ENCODE results near the gene SPINK9.

The SPINK9 gene

GRCh38 chr5:148306446-148306845, 28.9 kb upstream of the SPINK9 start (continued):
- TF ChIP-seq ZNF19 (tag by site-specific recombination; IDR thresholded peaks at IDR 0.05; ENCODE audit: low read depth), result no peak
- no peak for TF ChIP-seq KLF8 (tag by site-specific recombination; IDR thresholded peaks at IDR 0.05)
- TF ChIP-seq PATZ1 (tag by site-specific recombination; IDR thresholded peaks at IDR 0.05), result no peak
- no peak for TF ChIP-seq REST (tag by site-specific recombination; IDR thresholded peaks at IDR 0.05)
- no peak for TF ChIP-seq ZFP69B (tag by site-specific recombination; IDR thresholded peaks at IDR 0.05)
- no peak for TF ChIP-seq OSR2 (tag by site-specific recombination; IDR thresholded peaks at IDR 0.05)

GRCh38 chr5:148309019-148309418, 26.3 kb upstream of the SPINK9 start:
- ChIA-PET CTCF (no interaction called here), POLR2A (no interaction called here)
- no peak overlapping the region for H3K4me3 ChIP-seq (ENCODE audit: low read depth, low read length)
- no peak for TF ChIP-seq ZBTB6 (tag by site-specific recombination; IDR thresholded peaks at IDR 0.05)
- TF ChIP-seq ZXDB (tag by site-specific recombination; IDR thresholded peaks at IDR 0.05), result no peak
- TF ChIP-seq CTCF (tag by site-specific recombination; IDR thresholded peaks at IDR 0.05), result no peak
- no peak for TF ChIP-seq KLF9 (tag by site-specific recombination; IDR thresholded peaks at IDR 0.05; ENCODE audit: low read depth)
- no peak for TF ChIP-seq ZFHX2 (tag by site-specific recombination; conservative IDR thresholded peaks at IDR 0.05)
- TF ChIP-seq SETDB1 (IDR thresholded peaks at IDR 0.05; ENCODE audit: insufficient read length, low read length), result peak; percentile 16
- H3K9me3 ChIP-seq (ENCODE audit: control insufficient read depth, insufficient read depth, low read depth, low read length), result no peaks in the 10 kb centered on the region
- no peak overlapping the region for H3K27ac ChIP-seq (ENCODE audit: extremely low read depth, low read depth, low read length)
- H3K36me3 ChIP-seq (ENCODE audit: control insufficient read depth in 2 of 2, insufficient read depth in 1 of 2, low read length in 2 of 2), result no peaks in the 10 kb centered on the region
- H3K4me1 ChIP-seq (ENCODE audit: control insufficient read depth, insufficient read depth, low read length), result no peaks in the 10 kb centered on the region

GRCh38 chr5:148309746-148310145, 25.6 kb upstream of the SPINK9 start:
- no peak overlapping the region for H3K27ac ChIP-seq (ENCODE audit: extremely low read depth, low read depth, low read length)
- TF ChIP-seq ZNF423 (tag by site-specific recombination; IDR thresholded peaks at IDR 0.05) (no peak), MYNN (tag by site-specific recombination; IDR thresholded peaks at IDR 0.05; ENCODE audit: borderline replicate concordance) (no peak), PBX3 (CRISPR knock-in tag; IDR thresholded peaks at IDR 0.05) (no peak), ZNF211 (tag by site-specific recombination; IDR thresholded peaks at IDR 0.05; ENCODE audit: low read depth) (no peak), ZNF354C (tag by site-specific recombination; IDR thresholded peaks at IDR 0.05; ENCODE audit: borderline replicate concordance, low read depth) (no peak), ZNF560 (tag by site-specific recombination; IDR thresholded peaks at IDR 0.05; ENCODE audit: borderline replicate concordance) (no peak), BCL11A (tag by site-specific recombination; IDR thresholded peaks at IDR 0.05; ENCODE audit: low read depth) (no peak), REPIN1 (tag by site-specific recombination; IDR thresholded peaks at IDR 0.05; ENCODE audit: low read depth) (no peak), ZNF654 (tag by site-specific recombination; IDR thresholded peaks at IDR 0.05; ENCODE audit: low read depth) (no peak)
- POLR2A ChIA-PET, result no interaction called here
- no peaks in the 10 kb centered on the region for H3K4me1 ChIP-seq (ENCODE audit: control insufficient read depth, insufficient read depth, low read length)
- CTCF ChIA-PET, result no interaction called here
- no peaks in the 10 kb centered on the region for H3K36me3 ChIP-seq (ENCODE audit: control insufficient read depth in 2 of 2, insufficient read depth in 1 of 2, low read length in 2 of 2)
- no peak overlapping the region for H3K4me3 ChIP-seq (ENCODE audit: low read depth, low read length)
- H3K9me3 ChIP-seq (ENCODE audit: control insufficient read depth, insufficient read depth, low read depth, low read length), result no peaks in the 10 kb centered on the region
